Psoas muscle (tissue), 8 donors: ENCODE results near the gene DISC1. TPM values are rescaled to one million over a fixed set of nuclear protein-coding genes. Genes with fewer than 3 reads are reported as not detected.

Experiments used
- ATAC-seq, 4 donors: fragments of 200-7000 bp; cut with Tn5 transposase; one replicate each; pipeline ENCODE4 v1.9.1; 2020; ENCODE audit warnings: moderate library complexity in 3 of 4, mild to moderate bottlenecking in 2 of 4
- DNase-seq, 2 donors: peaks; one replicate each; pipeline ENCODE4 v3.0.0-alpha.2; 2020
- H3K27ac ChIP-seq: fragments of 200-600 bp; one replicate; pipeline ENCODE4 v1.8.0; 2022
- H3K27me3 ChIP-seq, 3 donors: fragments of 200-600 bp in 1 of 3; one replicate each; pipeline versions ENCODE4 v1.6.1 to v1.8.0; 2013 to 2022; ENCODE audit warnings: low read length in 2 of 3, mild to moderate bottlenecking in 2 of 3, moderate library complexity in 1 of 3; ENCODE audit not compliant: insufficient read depth in 3 of 3
- H3K36me3 ChIP-seq, 2 donors: fragments of 200-600 bp in 1 of 2; one replicate each; pipeline versions ENCODE4 v1.6.1 to v1.8.0; 2013 to 2022; ENCODE audit warnings: low read depth in 1 of 2, mild to moderate bottlenecking in 1 of 2, moderate library complexity in 1 of 2; ENCODE audit not compliant: insufficient read depth in 1 of 2
- H3K4me1 ChIP-seq: fragments of 200-600 bp; one replicate; pipeline ENCODE4 v1.8.0; 2022
- H3K4me3 ChIP-seq: fragments of 200-600 bp; one replicate; pipeline ENCODE4 v1.8.0; 2022; ENCODE audit warnings: mild to moderate bottlenecking
- H3K9me3 ChIP-seq: fragments of 200-600 bp; one replicate; pipeline ENCODE4 v1.8.0; 2022
- WGBS, 3 donors: extraction: QIAGEN DNeasy Blood & Tissue Kit; methylation state at CpG; one replicate each; pipeline versions ENCODE4 v1.1.6 to v1.1.7; 2013; 5-methylcytosine and 5-hydroxymethylcytosine counted together
- intact Hi-C, 2 donors: fragments of 100-400 bp; cut with DNase I; formaldehyde crosslinking; loops; one replicate each; pipeline versions ENCODE4 v1.11.0 to v1.14.2; 2022
- polyA plus RNA-seq, 3 donors: library from polyadenylated mRNA; stranded (reverse); fragments of 200-250 nt; gene quantifications; one replicate each; pipeline ENCODE4 v1.2.3, GENCODE V29; 2013
- total RNA-seq, 4 donors: library from RNA; stranded (reverse); fragmentation: NEBNext Ultra II Directional in 2 of 4; extraction: Animal tissue kit (Norgen Biotek cat#: 25700) in 2 of 4; gene quantifications; one replicate each; pipeline versions ENCODE4 v1.2.1 to v1.2.4, GENCODE V29; 2021 to 2023
- TF ChIP-seq, protein P1 (sequence below): fragments of 200-600 bp; IDR thresholded peaks from one replicate; pipeline ENCODE4 v1.8.0; 2022; ENCODE audit warnings: antibody characterized with exemption
- donor health status: healthy with polysubstance abuse.
- donor health status: DM: no; HTN: no; CAD: no; lungs with moderate emphysema.
- donor health status: Bipolar disorder and iron deficiency.
- donor health status: healthy.
- donor health status: DM: yes; HTN: yes; CAD: no.
- donor health status: DM: no; HTN: no; CAD: no.
- donor health status: DM: no; HTN: no; CAD: no.
- donor health status: DM: yes; HTN: yes; CAD: no.

The DISC1 gene
- total and polyA plus RNA-seq, 7 donors: 0.35 to 2.8 (median 1.6) TPM

DNA sequence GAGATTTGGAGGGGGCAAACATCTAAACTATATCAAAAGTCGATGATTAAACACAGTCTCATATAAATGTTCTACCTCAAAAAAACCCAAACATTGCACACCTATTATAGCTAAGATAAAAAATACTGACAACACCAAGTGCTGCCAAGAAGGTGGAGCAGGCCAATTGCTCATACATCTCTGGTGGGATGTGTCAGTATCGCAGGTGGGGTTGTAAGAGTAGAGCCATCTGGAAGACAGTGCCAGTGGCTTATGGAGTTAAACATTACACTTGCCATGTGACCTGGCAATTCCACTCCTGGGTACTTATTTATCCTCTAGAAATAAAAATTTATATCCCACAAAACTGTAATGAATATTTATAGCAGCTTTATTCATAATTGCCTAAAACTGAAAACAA is 213.4 kb downstream of the DISC1 start:
- no peaks in the 10 kb centered on the region for H3K4me1 ChIP-seq
- intact Hi-C loops: loop anchor here in 1 of 2 donors (5.0 kb wide), 1 partner anchor 388 kb away; no protein-coding TSS in a partner anchor
- 89 to 96% (median 94%) methylated on average over 2 of the region's 2 CpGs for WGBS, 3 donors
- H3K27me3 ChIP-seq: peaks cover 0 to 3% (median 0%) of the 10 kb centered on the region in 3 donors
- no peaks in the 10 kb centered on the region for H3K36me3 ChIP-seq
- ATAC-seq: no peak
- no peak for DNase-seq
- no peak overlapping the region for H3K27ac ChIP-seq
- no peak overlapping the region for H3K4me3 ChIP-seq
- no peaks in the 10 kb centered on the region for H3K9me3 ChIP-seq
- TF ChIP-seq, protein P1, sequence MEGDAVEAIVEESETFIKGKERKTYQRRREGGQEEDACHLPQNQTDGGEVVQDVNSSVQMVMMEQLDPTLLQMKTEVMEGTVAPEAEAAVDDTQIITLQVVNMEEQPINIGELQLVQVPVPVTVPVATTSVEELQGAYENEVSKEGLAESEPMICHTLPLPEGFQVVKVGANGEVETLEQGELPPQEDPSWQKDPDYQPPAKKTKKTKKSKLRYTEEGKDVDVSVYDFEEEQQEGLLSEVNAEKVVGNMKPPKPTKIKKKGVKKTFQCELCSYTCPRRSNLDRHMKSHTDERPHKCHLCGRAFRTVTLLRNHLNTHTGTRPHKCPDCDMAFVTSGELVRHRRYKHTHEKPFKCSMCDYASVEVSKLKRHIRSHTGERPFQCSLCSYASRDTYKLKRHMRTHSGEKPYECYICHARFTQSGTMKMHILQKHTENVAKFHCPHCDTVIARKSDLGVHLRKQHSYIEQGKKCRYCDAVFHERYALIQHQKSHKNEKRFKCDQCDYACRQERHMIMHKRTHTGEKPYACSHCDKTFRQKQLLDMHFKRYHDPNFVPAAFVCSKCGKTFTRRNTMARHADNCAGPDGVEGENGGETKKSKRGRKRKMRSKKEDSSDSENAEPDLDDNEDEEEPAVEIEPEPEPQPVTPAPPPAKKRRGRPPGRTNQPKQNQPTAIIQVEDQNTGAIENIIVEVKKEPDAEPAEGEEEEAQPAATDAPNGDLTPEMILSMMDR: no peak

DNA sequence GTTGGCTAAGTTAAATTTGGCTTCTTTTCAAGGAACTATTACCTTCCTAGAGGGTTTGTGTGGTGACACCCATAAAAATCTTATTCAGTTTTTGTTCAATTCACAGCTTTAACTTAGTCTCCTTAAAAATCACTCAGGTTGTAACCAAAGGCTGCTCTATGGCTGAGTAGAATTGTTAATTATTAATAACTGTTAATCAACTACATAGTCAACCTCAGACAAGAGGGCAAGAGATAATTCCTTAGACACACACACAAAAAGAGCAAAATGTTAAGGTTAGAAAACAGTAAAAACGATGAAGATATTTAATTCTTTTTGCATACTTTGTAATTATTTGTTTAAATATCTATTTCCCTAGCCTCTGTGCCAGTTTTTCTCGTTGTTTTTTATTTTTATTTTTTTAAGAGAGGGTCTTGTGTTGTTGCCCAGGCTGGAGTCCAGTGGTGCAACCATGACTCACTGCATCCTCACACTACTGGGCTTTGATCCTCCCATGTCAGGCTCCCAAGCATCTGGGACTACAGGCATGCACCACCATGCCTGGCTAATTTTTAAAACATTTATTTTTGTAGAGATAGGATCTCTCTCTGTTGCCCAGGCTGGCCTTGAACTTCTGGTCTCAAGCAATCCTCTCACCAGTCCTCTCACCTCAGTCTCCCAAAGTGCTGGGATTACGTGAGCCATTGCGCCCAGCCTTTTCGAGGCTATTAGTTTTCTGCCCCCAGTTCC is 215.2 kb downstream of the DISC1 start:
- intact Hi-C loops: no loop called here
- WGBS, 3 donors: 74 to 83% (median 76%) methylated on average over 5 of the region's 5 CpGs
- ATAC-seq (no peak), DNase-seq (no peak)
- peaks cover 0 to 3% (median 0%) of the 10 kb centered on the region in 3 donors for H3K27me3 ChIP-seq
- H3K36me3 ChIP-seq: no peaks in the 10 kb centered on the region
- no peaks in the 10 kb centered on the region for H3K9me3 ChIP-seq
- no peak overlapping the region for H3K27ac ChIP-seq
- no peak overlapping the region for H3K4me3 ChIP-seq
- H3K4me1 ChIP-seq: no peaks in the 10 kb centered on the region
- TF ChIP-seq, protein P1: no peak

DNA sequence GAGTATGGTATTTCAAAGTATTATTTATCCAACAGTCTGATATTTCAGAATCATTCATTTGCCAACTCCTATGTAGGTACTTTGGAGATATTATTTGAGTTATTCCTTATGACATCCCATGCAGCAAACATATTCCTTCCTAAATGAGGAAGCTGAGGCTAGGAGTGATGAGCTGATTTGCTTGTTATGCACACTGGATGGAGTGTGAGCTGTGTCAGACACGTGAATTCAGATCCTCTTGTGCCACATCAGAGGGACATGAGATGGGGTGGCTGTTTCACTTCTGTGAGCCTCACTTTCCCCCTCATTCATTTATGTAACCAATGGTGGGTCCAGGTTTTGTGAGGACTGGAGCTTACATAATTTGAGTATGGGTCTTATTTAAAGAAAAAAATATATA is 215.9 kb downstream of the DISC1 start:
- WGBS, 3 donors: 83 to 92% (median 85%) methylated on average over 1 of the region's 1 CpG
- Histone ChIP-seq H3K27me3 (peaks cover 0 to 3% (median 0%) of the 10 kb centered on the region in 3 donors), H3K4me1 (no peaks in the 10 kb centered on the region), H3K4me3 (no peak overlapping the region), H3K36me3 (no peaks in the 10 kb centered on the region), H3K27ac (no peak overlapping the region), H3K9me3 (no peaks in the 10 kb centered on the region)
- ATAC-seq: no peak
- no peak for DNase-seq
- TF ChIP-seq, protein P1: no peak
- intact Hi-C loops: no loop called here

- Histone ChIP-seq H3K9me3 (no peaks in the 10 kb centered on the region), H3K4me1 (no peaks in the 10 kb centered on the region), H3K27me3 (peaks cover 0 to 3% (median 0%) of the 10 kb centered on the region in 3 donors), H3K27ac (no peak overlapping the region), H3K36me3 (no peaks in the 10 kb centered on the region), H3K4me3 (no peak overlapping the region)
- DNase-seq (no peak), ATAC-seq (no peak)
- WGBS, 3 donors: 41 to 52% (median 42%) methylated on average over 7 of the region's 7 CpGs
- TF ChIP-seq, protein P1: no peak
- intact Hi-C loops: no loop called here
These were observed 218.5 kb downstream of the DISC1 start for GRCh38 chr1:231844986-231845502.
